Midbrain (tissue), 1 donor: ENCODE results near the gene FOXE1.

Source experiments
- DNase-seq: peaks from one replicate; lab custom pipeline; 2025; lab: John Stamatoyannopoulos, UW

FOXE1 gene

GRCh38 chr9:97853056-97853843 is at the start of gene FOXE1:
TSS of gene FOXE1 (plus strand) at chr9:97853226. CDS start at chr9:97853915, 689 bp downstream.
- no peak for DNase-seq

- DNase-seq: no peak
Observed at GRCh38 chr9:97804059-97804365, 49.0 kb upstream of the FOXE1 start.

- DNase-seq: no peak
Observed at GRCh38 chr9:97806721-97807120, 46.3 kb upstream of the FOXE1 start.

GRCh38 chr9:97807681-97808080 is 45.3 kb upstream of the FOXE1 start:
- DNase-seq: no peak

DNA sequence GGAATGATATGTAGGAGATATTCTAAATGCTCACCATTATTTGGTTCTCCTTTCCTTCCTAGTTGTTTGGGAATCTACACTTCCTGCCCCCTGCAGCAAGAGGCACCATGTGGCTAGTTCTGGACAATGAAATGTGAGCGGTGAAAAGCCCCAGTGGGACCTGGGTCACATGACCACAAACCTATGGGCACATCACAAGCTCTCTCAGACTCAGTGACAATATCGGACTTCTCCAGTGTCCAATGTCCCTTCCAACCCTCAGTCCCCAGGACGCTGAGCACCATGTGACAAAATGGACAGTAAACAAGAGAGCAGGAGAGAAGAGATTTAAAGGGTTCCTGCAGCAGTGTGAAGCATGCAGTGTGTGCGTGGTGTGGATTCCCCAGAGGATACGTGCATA is 44.6 kb upstream of the FOXE1 start:
- no peak for DNase-seq

GRCh38 chr9:97808972-97809371 is 44.1 kb upstream of the FOXE1 start:
- no peak for DNase-seq

- DNase-seq: no peak
Observed at GRCh38 chr9:97809666-97810344, 43.2 kb upstream of the FOXE1 start.

DNA sequence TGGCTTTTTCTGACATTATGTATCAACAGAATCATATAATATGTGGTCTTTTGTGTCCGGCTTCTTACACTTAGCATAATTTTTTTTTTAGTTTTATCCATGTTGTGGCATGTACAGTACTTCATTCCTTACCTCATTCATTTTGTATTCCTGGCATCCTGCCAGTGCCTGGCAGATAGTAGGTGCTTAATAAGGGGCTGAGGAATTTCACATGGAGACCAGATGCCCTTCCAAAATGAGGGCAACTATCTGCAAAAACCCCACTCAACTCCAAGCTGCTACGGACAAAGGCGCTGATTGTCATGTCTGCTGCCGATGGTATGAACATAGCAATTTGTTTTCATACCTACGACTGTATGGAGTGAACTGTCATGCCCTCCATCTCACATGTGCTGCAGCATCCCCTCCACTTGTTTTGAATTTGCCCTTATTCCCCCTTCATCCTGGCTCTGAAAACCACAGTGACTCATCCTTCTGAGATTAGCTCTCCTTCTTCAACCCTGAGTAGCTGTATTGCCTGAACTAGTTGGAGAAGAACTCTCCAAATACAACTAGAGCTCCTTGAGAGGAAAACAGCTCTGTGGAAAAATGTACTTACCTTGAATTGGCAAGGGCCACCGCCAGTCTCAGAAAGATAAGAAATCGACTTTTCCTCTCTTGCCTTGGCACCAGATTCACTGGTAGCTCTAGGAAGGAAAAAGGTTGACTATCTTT is 41.3 kb upstream of the FOXE1 start:
- no peak for DNase-seq

- DNase-seq: no peak
Observed at GRCh38 chr9:97812247-97812543, 40.8 kb upstream of the FOXE1 start.

DNA sequence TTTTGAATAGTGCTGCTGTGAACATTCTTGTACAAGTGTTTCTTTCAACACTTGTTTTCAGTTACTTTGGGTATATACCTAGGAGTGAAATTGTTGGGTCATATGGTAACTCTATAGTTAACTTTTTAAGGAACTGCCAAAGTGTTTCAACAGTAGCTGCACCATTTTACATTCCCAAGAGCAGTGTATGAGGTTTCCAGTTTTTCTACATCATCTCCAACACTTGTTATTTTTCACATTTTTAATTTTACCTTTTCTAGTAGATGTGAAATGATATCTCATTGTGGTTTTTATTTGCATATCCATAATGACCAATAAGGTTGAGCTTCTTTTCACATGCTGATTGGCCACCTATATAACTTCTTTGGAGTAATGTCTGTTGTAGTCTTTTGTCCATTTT is 40.0 kb upstream of the FOXE1 start:
- no peak for DNase-seq

DNA sequence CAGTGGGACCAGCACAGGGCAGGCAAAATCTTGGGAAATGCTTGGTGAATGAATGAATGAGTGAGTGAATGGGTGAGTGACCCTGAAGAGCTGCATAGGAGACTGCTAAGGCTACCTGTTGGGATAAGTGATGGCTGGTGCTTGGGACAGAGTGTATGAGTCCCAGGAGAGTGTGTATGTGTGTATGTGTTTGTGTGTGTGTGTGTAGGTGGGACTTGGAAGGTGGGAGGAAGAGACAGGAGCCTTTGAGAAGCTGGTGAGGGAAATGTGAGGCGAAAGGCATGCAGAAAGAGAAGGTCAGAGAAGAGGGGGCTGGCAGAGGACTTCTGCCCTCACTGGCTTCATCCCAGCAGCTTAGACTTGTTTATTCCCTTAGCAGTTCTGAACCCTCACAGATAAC is 33.3 kb upstream of the FOXE1 start:
- DNase-seq: no peak

DNA sequence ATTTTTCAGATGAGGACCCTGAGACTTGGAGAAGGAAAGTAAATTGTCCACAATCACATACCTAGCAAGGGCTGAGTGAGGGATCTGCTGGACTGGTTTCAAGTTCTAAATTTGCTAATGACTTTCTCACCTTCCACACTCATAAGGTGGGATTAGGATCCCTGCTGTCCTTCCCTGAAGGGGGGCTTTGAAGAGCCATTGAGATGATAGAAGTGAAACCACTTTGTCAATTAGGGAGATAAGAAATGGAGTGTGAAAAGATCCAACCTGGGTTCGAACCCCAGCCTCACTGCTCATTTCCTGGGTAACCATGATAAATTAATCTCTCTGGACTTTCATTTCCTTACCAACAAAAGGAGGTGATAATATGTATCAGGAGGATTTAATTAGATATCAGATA is 32.7 kb upstream of the FOXE1 start:
- DNase-seq: no peak

DNA sequence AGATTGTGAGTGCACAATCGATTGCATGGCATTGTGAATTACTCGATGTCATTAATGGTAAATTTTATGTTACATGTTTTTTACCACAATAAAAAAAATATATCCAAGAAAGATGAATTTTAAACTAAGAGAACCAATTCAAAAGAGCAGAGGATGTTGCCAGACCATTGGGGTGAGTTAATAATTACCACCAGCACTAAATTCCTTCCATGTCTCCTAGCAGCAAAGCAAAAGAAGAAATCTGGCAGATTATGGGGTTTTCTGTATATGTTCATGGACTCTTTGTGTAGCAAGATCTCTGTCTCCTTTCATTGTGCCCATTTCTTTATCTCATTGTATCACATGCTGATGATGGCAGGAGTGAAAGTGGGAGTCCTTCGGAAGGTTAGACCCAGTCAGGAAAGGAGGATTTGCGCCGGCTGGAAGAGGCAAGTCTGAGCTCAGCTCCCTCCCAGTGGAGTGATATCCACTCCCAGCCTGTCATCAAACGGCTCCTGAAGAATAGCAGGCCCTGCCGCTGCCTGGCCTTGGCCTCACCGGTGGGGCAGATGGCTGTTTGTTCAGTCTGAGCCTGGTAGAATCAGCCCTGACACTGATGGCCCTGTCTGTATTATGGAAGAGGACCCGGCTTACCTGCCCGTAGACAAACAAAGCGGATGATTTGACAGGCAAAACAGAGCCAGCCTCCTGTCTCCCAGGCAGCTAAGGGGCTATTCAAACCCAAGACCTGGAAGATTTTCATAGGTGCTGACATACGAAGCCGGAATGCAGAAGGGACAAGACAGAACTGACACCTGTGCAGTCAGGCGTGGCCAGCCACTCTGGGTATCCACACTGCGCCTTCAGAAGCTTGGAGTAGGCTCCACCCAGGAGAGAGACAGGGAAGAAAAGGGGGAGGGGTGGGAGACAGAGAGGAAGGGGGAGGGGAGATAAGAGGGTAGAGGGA is 21.9 kb upstream of the FOXE1 start:
- no peak for DNase-seq

DNA sequence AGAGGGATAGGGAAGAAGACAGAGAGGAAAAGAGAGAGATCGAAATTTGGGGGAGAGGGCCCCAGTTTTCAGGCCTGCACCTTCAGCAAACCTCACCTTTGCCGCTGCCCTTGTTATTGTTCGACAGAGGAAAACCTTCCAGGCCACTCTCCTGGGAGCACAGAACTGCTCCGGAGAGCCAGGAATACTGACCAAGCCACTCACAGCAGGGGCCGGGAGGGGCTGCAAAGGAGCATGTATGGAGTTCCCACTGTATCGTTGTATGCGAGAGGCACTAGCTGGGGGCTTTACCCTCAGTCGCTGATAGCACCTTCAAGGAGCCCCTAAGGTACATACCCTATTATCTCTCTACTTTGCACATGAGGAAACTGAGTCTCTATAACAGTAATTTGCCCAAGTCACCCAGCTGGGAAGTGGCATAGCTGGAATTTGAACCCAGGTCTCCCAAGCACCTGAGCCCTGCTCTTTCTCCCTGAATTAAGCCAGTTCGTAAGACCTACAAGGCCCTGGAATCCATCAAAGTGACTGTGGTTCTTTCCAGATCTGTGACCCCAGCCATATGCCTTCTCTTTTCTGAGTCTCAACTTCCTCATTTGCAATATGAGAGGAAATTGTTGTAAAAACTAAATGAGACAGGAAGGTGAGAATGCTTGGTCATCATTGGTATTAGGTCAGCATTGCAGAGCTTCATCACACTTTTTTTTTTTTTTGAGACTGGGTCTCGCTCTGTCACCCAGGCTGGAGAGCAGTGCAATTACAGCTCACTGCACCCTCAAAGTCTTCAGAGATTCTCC is 21.0 kb upstream of the FOXE1 start:
- DNase-seq: no peak

- no peak for DNase-seq
Observed at GRCh38 chr9:97840521-97840920, 12.5 kb upstream of the FOXE1 start.

GRCh38 chr9:97842960-97843359 is 10.1 kb upstream of the FOXE1 start:
- no peak for DNase-seq

GRCh38 chr9:97845130-97845529 is 7.9 kb upstream of the FOXE1 start:
- DNase-seq: no peak

GRCh38 chr9:97845763-97846162 is 7.3 kb upstream of the FOXE1 start:
- no peak for DNase-seq

DNA sequence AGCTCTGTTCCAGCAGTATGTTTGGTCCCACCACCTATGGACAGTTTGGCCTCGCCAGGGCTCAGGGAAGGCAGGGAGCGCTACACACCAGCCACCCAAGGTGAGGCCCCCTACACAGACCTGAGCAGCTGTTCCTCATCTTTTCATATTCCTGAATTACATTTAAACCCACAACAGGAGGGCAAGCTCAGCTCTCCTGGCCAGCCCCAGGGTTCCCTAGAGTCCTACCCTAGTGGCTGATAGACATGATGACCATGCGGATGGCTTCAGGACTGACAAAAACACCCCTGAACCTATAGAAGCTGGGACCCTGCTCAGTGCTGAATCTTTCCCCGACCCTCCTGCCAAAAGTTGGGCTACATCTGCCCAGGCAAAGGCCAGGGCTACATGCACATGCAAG is 6.7 kb upstream of the FOXE1 start:
- DNase-seq: no peak

DNA sequence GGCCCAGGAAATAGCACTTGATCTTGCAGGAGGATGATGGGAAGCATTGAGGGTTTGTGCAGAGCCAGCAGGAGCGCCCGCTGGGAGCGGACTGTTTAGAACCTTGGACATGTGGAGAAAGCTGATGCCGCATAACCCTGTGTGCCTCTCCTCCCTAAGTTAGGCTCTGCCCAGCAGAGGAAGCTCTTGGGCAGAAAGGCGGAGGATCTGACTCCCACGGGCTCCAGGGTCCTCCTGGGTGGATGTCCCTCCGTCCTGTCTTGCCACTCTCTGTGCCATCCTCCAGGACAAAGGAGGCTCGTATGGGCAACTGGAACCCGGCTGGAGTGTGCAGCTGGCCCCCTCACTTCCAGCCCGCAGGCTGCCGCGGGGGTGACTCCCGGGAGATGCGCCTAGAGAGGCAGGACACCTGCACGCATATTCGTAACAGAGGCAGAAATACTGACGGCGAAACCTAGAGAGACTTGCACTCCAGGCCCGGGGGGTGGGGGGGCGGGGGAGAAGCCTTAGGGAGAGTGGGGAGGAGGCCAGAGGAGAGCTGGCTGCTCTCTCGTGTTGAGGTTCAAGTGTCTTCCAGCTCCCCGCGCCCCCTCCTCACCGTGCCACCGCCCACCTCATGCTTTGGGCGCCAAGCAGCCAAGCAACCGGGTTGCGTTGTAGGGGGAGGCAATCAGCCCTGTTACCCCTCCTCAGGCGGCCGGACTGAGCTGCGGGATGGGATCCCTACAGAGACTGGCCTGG is 5.4 kb upstream of the FOXE1 start:
- DNase-seq: no peak

DNA sequence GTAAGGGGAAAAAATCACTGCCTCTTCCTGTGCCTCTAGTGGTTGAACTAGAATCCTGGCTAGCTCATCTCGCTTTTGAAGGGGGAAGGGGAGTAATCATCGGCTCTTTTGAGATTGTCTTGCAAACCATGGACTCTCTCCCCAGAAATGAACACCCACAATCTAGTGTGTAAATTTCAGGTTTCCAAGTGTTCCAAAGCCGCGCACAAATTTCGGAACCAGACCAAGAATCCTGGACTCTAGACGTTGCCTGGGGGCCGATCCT is 4.9 kb upstream of the FOXE1 start:
- no peak for DNase-seq
